ENCODE data around the gene AGBL5. TPM values are rescaled to one million over a fixed set of nuclear protein-coding genes. Genes with fewer than 3 reads are reported as not detected.

The AGBL5 gene
- total RNA-seq, 1 experiment from 2014 or later, result 40.0 TPM

- ChIA-PET CTCF (interaction anchor here (1.0 to 1.1 kb wide), 2 partner anchors 63 to 179 kb away, joined by 3 to 7 read pairs; no protein-coding TSS in a partner anchor), POLR2A (no interaction called here), RAD21 (ENCODE audit: low non-redundant PET in 1 of 2, low total read pairs in 2 of 2, uncharacterized antibody in 2 of 2, unreplicated experiment in 2 of 2) (no interaction called here)
- H3K79me2 ChIP-seq (ENCODE audit: insufficient read depth, low read length), result peaks cover 26% of the 10 kb centered on the region
- H3K4me3 ChIP-seq (replicated peaks in 1 of 2; ENCODE audit: low read depth in 1 of 2, low read length in 2 of 2), result no peak overlapping the region
- no peak overlapping the region for H3K27ac ChIP-seq (ENCODE audit: low read depth, low read length)
- no peaks in the 10 kb centered on the region for H3K9me2 ChIP-seq (ENCODE audit: insufficient read depth)
- H3K36me3 ChIP-seq (ENCODE audit: control insufficient read depth in 1 of 2, insufficient read depth in 2 of 2, low read length in 2 of 2), result peaks cover 4 to 7% of the 10 kb centered on the region in 2 experiments; a peak in 2 of 4 replicates
- ATAC-seq (no peak), DNase-seq (ENCODE audit: low read depth, low spot score) (no peak)
- H3K4me2 ChIP-seq (ENCODE audit: low read length), result no peak overlapping the region
- peaks cover 26 to 36% of the 10 kb centered on the region in 2 experiments for H3K4me1 ChIP-seq (ENCODE audit: control insufficient read depth in 1 of 2, insufficient read depth in 2 of 2, low read length in 2 of 2)
- intact Hi-C loops (cut with micrococcal nuclease), result no loop called here
- BruUV-seq (replicated peaks), result no TSS peak
- no peak for TF ChIP-seq CEBPB (IDR thresholded peaks at IDR 0.05; ENCODE audit: low read depth)
- TF ChIP-seq ZBTB33 (IDR thresholded peaks at IDR 0.05; ENCODE audit: extremely low read depth, insufficient replicate concordance, low read length), result no peak
- no peak for TF ChIP-seq ATF3 (IDR thresholded peaks at IDR 0.05)
- no peak for TF ChIP-seq SRF (IDR thresholded peaks at IDR 0.05; ENCODE audit: low read depth)
- no peak for TF ChIP-seq ZFX (IDR thresholded peaks at IDR 0.05)
- no peak for TF ChIP-seq ZNF274 (IDR thresholded peaks at IDR 0.05; ENCODE audit: low read depth, low read length)
- TF ChIP-seq REST (IDR thresholded peaks at IDR 0.05; ENCODE audit: low read depth), result no peak
- no peak for TF ChIP-seq POLR2A (IDR thresholded peaks at IDR 0.05; ENCODE audit: borderline replicate concordance, extremely low read depth, insufficient read depth, insufficient read length)
- H2AFZ ChIP-seq (ENCODE audit: low read depth, low read length, poor library complexity, severe bottlenecking), result no peak overlapping the region
- no peaks in the 10 kb centered on the region for H4K20me1 ChIP-seq (ENCODE audit: insufficient read depth)
- H3K27me3 ChIP-seq (ENCODE audit: insufficient read depth, low read length), result no peaks in the 10 kb centered on the region
- H3K9ac ChIP-seq (ENCODE audit: low read length), result no peak overlapping the region
- H3K9me3 ChIP-seq (ENCODE audit: control insufficient read depth in 1 of 2, insufficient read depth in 1 of 2, low read depth in 1 of 2, low read length in 2 of 2), result no peaks in the 10 kb centered on the region
Observed at GRCh38 chr2:27024812-27025211, 26.7 kb upstream of the AGBL5 start.

Measured in HCT116 (cell line).